ENCODE data around the gene ARAP1.

Gene ARAP1

GRCh38 chr11:72722050-72722748 lies 30.0 kb downstream of the ARAP1 start:
- no peak for TF ChIP-seq ZNF274 (IDR thresholded peaks at IDR 0.05; ENCODE audit: low read depth, low read length)
- H3K4me3 ChIP-seq (ENCODE audit: low read length) = peak overlapping the region; percentile 71

- H3K4me3 ChIP-seq (ENCODE audit: low read length) = peak overlapping the region; percentile 71
Observed at GRCh38 chr11:72721689-72722049, 30.5 kb downstream of the ARAP1 start.

GRCh38 chr11:72721276-72721675 lies 30.9 kb downstream of the ARAP1 start:
- no peak for TF ChIP-seq ZNF274 (IDR thresholded peaks at IDR 0.05; ENCODE audit: low read depth, low read length)
- peak overlapping the region; percentile 71 for H3K4me3 ChIP-seq (ENCODE audit: low read length)

More at GRCh38 chr11:72721689-72722049, 30.5 kb downstream of the ARAP1 start:
- TF ChIP-seq ZNF274 (IDR thresholded peaks at IDR 0.05; ENCODE audit: low read depth, low read length) = no peak

- TF ChIP-seq ZNF274 (IDR thresholded peaks at IDR 0.05; ENCODE audit: low read depth, low read length) = no peak
- peak overlapping the region; percentile 71; the same call in 1 of the 2 replicates for H3K4me3 ChIP-seq (ENCODE audit: low read length)
Observed at GRCh38 chr11:72720784-72721183, 31.4 kb downstream of the ARAP1 start.

GRCh38 chr11:72720047-72720446 lies 32.2 kb downstream of the ARAP1 start:
- no peak for TF ChIP-seq ZNF274 (IDR thresholded peaks at IDR 0.05; ENCODE audit: low read depth, low read length)
- H3K4me3 ChIP-seq (ENCODE audit: low read length) = peak overlapping the region; percentile 71; the same call in 1 of the 2 replicates

- peak overlapping the region; percentile 71; the same call in 1 of the 2 replicates for H3K4me3 ChIP-seq (ENCODE audit: low read length)
- TF ChIP-seq ZNF274 (IDR thresholded peaks at IDR 0.05; ENCODE audit: low read depth, low read length) = no peak
Observed at GRCh38 chr11:72719551-72719950, 32.7 kb downstream of the ARAP1 start.

- TF ChIP-seq ZNF274 (IDR thresholded peaks at IDR 0.05; ENCODE audit: low read depth, low read length) = no peak
Observed at GRCh38 chr11:72719144-72719543, 33.1 kb downstream of the ARAP1 start.

GRCh38 chr11:72718101-72718501 lies 34.1 kb downstream of the ARAP1 start:
- TF ChIP-seq ZNF274 (IDR thresholded peaks at IDR 0.05; ENCODE audit: low read depth, low read length) = no peak
- H3K4me3 ChIP-seq (ENCODE audit: low read length) = no peak overlapping the region

More at GRCh38 chr11:72719144-72719543, 33.1 kb downstream of the ARAP1 start:
- no peak overlapping the region; the same call in 1 of the 2 replicates for H3K4me3 ChIP-seq (ENCODE audit: low read length)

- no peak overlapping the region for H3K4me3 ChIP-seq (ENCODE audit: low read length)
- no peak for TF ChIP-seq ZNF274 (IDR thresholded peaks at IDR 0.05; ENCODE audit: low read depth, low read length)
Observed at GRCh38 chr11:72716788-72717435, 35.3 kb downstream of the ARAP1 start.

GRCh38 chr11:72716290-72716689 lies 35.9 kb downstream of the ARAP1 start:
- TF ChIP-seq ZNF274 (IDR thresholded peaks at IDR 0.05; ENCODE audit: low read depth, low read length) = no peak
- no peak overlapping the region for H3K4me3 ChIP-seq (ENCODE audit: low read length)

GRCh38 chr11:72712841-72713240 lies 39.4 kb downstream of the ARAP1 start:
- H3K4me3 ChIP-seq (ENCODE audit: low read length) = no peak overlapping the region
- TF ChIP-seq ZNF274 (IDR thresholded peaks at IDR 0.05; ENCODE audit: low read depth, low read length) = no peak

GRCh38 chr11:72712168-72712751 lies 39.9 kb downstream of the ARAP1 start:
- no peak for TF ChIP-seq ZNF274 (IDR thresholded peaks at IDR 0.05; ENCODE audit: low read depth, low read length)

GRCh38 chr11:72711141-72711540 lies 41.1 kb downstream of the ARAP1 start:
- H3K4me3 ChIP-seq (ENCODE audit: low read length) = no peak overlapping the region
- TF ChIP-seq ZNF274 (IDR thresholded peaks at IDR 0.05; ENCODE audit: low read depth, low read length) = no peak

More at GRCh38 chr11:72712168-72712751, 39.9 kb downstream of the ARAP1 start:
- H3K4me3 ChIP-seq (ENCODE audit: low read length) = no peak overlapping the region

- no peak for TF ChIP-seq ZNF274 (IDR thresholded peaks at IDR 0.05; ENCODE audit: low read depth, low read length)
- no peak overlapping the region for H3K4me3 ChIP-seq (ENCODE audit: low read length)
Observed at GRCh38 chr11:72710278-72710677, 41.9 kb downstream of the ARAP1 start.

Data from GM08714 (cell line).